GM23248 (cell line): ENCODE measurements around the gene STIM2. TPM values are rescaled to one million over a fixed set of nuclear protein-coding genes. Genes with fewer than 3 reads are reported as not detected.

Experiments used
- DNase-seq: peaks from one replicate; pipeline ENCODE4 v3.0.0-alpha.2; 2015
- H2AFZ ChIP-seq: fragments of 200-600 bp; sonication (generic); 2 replicates; pipeline ENCODE4 v1.6.1; 2016; ENCODE audit warnings: antibody characterized with exemption
- H3F3A ChIP-seq: fragments of 200-600 bp; sonication (generic); 2 replicates; pipeline ENCODE4 v1.6.1; 2016; ENCODE audit warnings: mild to moderate bottlenecking, antibody characterized with exemption, mixed run types; ENCODE audit not compliant: insufficient read depth
- H3K27ac ChIP-seq: fragments of 200-600 bp; sonication (generic); 2 replicates; pipeline ENCODE4 v1.5.1; 2016; ENCODE audit warnings: mild to moderate bottlenecking
- H3K27me3 ChIP-seq: fragments of 200-600 bp; sonication (generic); replicated peaks from 2 replicates; pipeline ENCODE4 v1.6.1; 2016; ENCODE audit warnings: mild to moderate bottlenecking; ENCODE audit not compliant: insufficient read depth
- H3K36me3 ChIP-seq: fragments of 200-600 bp; sonication (generic); 2 replicates; pipeline ENCODE4 v1.6.1; 2016; ENCODE audit warnings: low read depth, mild to moderate bottlenecking
- H3K4me1 ChIP-seq: fragments of 200-600 bp; sonication (generic); 2 replicates; pipeline ENCODE4 v1.6.1; 2016; ENCODE audit warnings: mild to moderate bottlenecking; ENCODE audit not compliant: insufficient read depth
- H3K4me2 ChIP-seq: fragments of 200-600 bp; sonication (generic); one replicate; pipeline ENCODE4 v1.6.1; 2016; ENCODE audit warnings: mild to moderate bottlenecking; ENCODE audit not compliant: unreplicated experiment
- H3K4me3 ChIP-seq: fragments of 200-600 bp; sonication (generic); 2 replicates; pipeline ENCODE4 v1.5.1; 2016; ENCODE audit warnings: mild to moderate bottlenecking
- H3K79me2 ChIP-seq: fragments of 200-600 bp; sonication (generic); 2 replicates; pipeline ENCODE4 v1.6.1; 2016; ENCODE audit warnings: mild to moderate bottlenecking; ENCODE audit not compliant: insufficient read depth
- H3K9ac ChIP-seq: fragments of 200-600 bp; sonication (generic); 2 replicates; pipeline ENCODE4 v1.6.1; 2016; ENCODE audit warnings: mild to moderate bottlenecking
- H3K9me2 ChIP-seq: fragments of 200-600 bp; sonication (generic); 2 replicates; pipeline ENCODE4 v1.6.1; 2016; ENCODE audit warnings: mixed run types, mild to moderate bottlenecking, moderate library complexity; ENCODE audit not compliant: insufficient read depth
- H3K9me3 ChIP-seq: fragments of 200-600 bp; sonication (generic); one replicate; pipeline ENCODE4 v1.6.1; 2017; ENCODE audit warnings: low read depth
- H4K20me1 ChIP-seq: fragments of 200-600 bp; sonication (generic); 2 replicates; pipeline ENCODE4 v1.6.0; 2016; ENCODE audit not compliant: insufficient read depth
- EZH2 ChIP-seq: fragments of 200-600 bp; sonication (generic); IDR thresholded peaks from 2 replicates; pipeline ENCODE4 v1.6.1; 2018; ENCODE audit warnings: antibody characterized with exemption, mild to moderate bottlenecking; ENCODE audit not compliant: insufficient read depth, poor library complexity, severe bottlenecking
- EZH2phosphoT487 ChIP-seq: fragments of 200-600 bp; sonication (generic); IDR thresholded peaks from 2 replicates; pipeline ENCODE4 v1.6.1; 2018; ENCODE audit warnings: antibody characterized with exemption, moderate library complexity, mild to moderate bottlenecking, low read depth; ENCODE audit not compliant: insufficient read depth
- WGBS, 2 experiments: methylation state at CpG; one replicate each; pipeline ENCODE4 v1.1.6; 2015 to 2017; ENCODE audit warnings: low lambda C conversion rate in 2 of 2, low coverage in 1 of 2; ENCODE audit errors: missing lambda C conversion rate in 2 of 2; 5-methylcytosine and 5-hydroxymethylcytosine counted together
- in situ Hi-C: fragments of 300-500 bp; cut with MboI; formaldehyde crosslinking; loops from 2 replicates; pipeline ENCODE4 v1.15.0; 2020
- polyA plus RNA-seq: library from polyadenylated mRNA; unstranded; fragments of >200 nt; fragmentation: Nextera tagmentation; extraction: Ambion mirVana; gene quantifications from 2 replicates; pipeline ENCODE4 v1.2.1, GENCODE V29; 2016
- total RNA-seq: library from RNA; depleted of rRNA; stranded (reverse); fragments of >200 nt; shearing (Covaris generic); gene quantifications from 2 replicates; pipeline ENCODE4 v1.2.3, GENCODE V29; 2014

Gene STIM2
- total and polyA plus RNA-seq, 2 experiments from 2014 or later: 10.8 to 13.8 TPM

GRCh38 chr4:26984896-26985295 lies 124.3 kb downstream of the STIM2 start:
- no peaks in the 10 kb centered on the region for H3K9me2 ChIP-seq

GRCh38 chr4:26985873-26986272 lies 125.2 kb downstream of the STIM2 start:
- no peak overlapping the region for H2AFZ ChIP-seq
- no peaks in the 10 kb centered on the region for H3F3A ChIP-seq
- 95 to 96% methylated on average over 3 of the region's 3 CpGs for WGBS, 2 experiments
- H3K9ac ChIP-seq: no peak overlapping the region
- no peaks in the 10 kb centered on the region for H3K9me2 ChIP-seq
- peaks cover 5% of the 10 kb centered on the region; the same call in 1 of the 2 replicates for H3K4me1 ChIP-seq
- no peak for DNase-seq
- H3K4me3 ChIP-seq: no peak overlapping the region
- no peaks in the 10 kb centered on the region for H4K20me1 ChIP-seq
- H3K27me3 ChIP-seq: no peaks in the 10 kb centered on the region
- H3K79me2 ChIP-seq: peaks cover 5% of the 10 kb centered on the region; the same call in 1 of the 2 replicates
- no peak overlapping the region for H3K27ac ChIP-seq
- in situ Hi-C loops: no loop called here
- TF ChIP-seq EZH2 (no peak), EZH2phosphoT487 (no peak)
- no peak overlapping the region for H3K4me2 ChIP-seq
- H3K9me3 ChIP-seq: peaks cover 6% of the 10 kb centered on the region
- H3K36me3 ChIP-seq: no peaks in the 10 kb centered on the region

More at GRCh38 chr4:26984896-26985295, 124.3 kb downstream of the STIM2 start:
- Histone ChIP-seq H3K9me3 (peaks cover 5% of the 10 kb centered on the region), H3K9ac (no peak overlapping the region), H3K27me3 (no peaks in the 10 kb centered on the region), H3K4me1 (peaks cover 5% of the 10 kb centered on the region; the same call in 1 of the 2 replicates), H3K4me3 (no peak overlapping the region), H4K20me1 (no peaks in the 10 kb centered on the region), H2AFZ (no peak overlapping the region), H3F3A (no peaks in the 10 kb centered on the region), H3K79me2 (peaks cover 5% of the 10 kb centered on the region; the same call in 1 of the 2 replicates), H3K36me3 (no peaks in the 10 kb centered on the region), H3K27ac (no peak overlapping the region), H3K4me2 (no peak overlapping the region)
- TF ChIP-seq EZH2phosphoT487 (no peak), EZH2 (no peak)
- in situ Hi-C loops: no loop called here
- WGBS, 2 experiments: 82 to 83% methylated on average over 3 of the region's 3 CpGs
- no peak for DNase-seq

- TF ChIP-seq EZH2phosphoT487 (no peak), EZH2 (no peak)
- no peaks in the 10 kb centered on the region for H4K20me1 ChIP-seq
- peaks cover 5% of the 10 kb centered on the region; the same call in 1 of the 2 replicates for H3K4me1 ChIP-seq
- no peaks in the 10 kb centered on the region for H3K27me3 ChIP-seq
- in situ Hi-C loops: no loop called here
- H3K79me2 ChIP-seq: peaks cover 5% of the 10 kb centered on the region; the same call in 1 of the 2 replicates
- H3K4me2 ChIP-seq: no peak overlapping the region
- no peak overlapping the region for H3K9ac ChIP-seq
- WGBS, 2 experiments: 94 to 100% methylated on average over 3 of the region's 3 CpGs
- H3K36me3 ChIP-seq: peaks cover 3% of the 10 kb centered on the region; the same call in 1 of the 2 replicates
- 0 out of 2 replicates have a peak, but pooled peaks cover 2% of the 10 kb centered on the region for H3F3A ChIP-seq
- no peak overlapping the region for H3K27ac ChIP-seq
- H2AFZ ChIP-seq: no peak overlapping the region
- H3K9me2 ChIP-seq: no peaks in the 10 kb centered on the region
- DNase-seq: no peak
- H3K9me3 ChIP-seq: peaks cover 6% of the 10 kb centered on the region
- H3K4me3 ChIP-seq: no peak overlapping the region
Observed at GRCh38 chr4:26987191-26987590, 126.5 kb downstream of the STIM2 start.

GRCh38 chr4:26991057-26991456 lies 130.4 kb downstream of the STIM2 start:
- peaks cover 13% of the 10 kb centered on the region for H3K4me1 ChIP-seq
- H3K79me2 ChIP-seq: no peaks in the 10 kb centered on the region
- TF ChIP-seq EZH2phosphoT487 (no peak), EZH2 (no peak)
- in situ Hi-C loops: no loop called here
- peaks cover 20% of the 10 kb centered on the region; the same call in 1 of the 2 replicates for H3F3A ChIP-seq
- no peak overlapping the region for H3K4me2 ChIP-seq
- H3K9me2 ChIP-seq: no peaks in the 10 kb centered on the region
- H3K27me3 ChIP-seq: no peaks in the 10 kb centered on the region
- H3K4me3 ChIP-seq: no peak overlapping the region
- WGBS, 2 experiments: 77 to 83% methylated on average over 3 of the region's 3 CpGs
- no peaks in the 10 kb centered on the region for H4K20me1 ChIP-seq
- H3K9me3 ChIP-seq: peaks cover 6% of the 10 kb centered on the region
- no peak overlapping the region for H3K9ac ChIP-seq
- H3K36me3 ChIP-seq: peaks cover 3% of the 10 kb centered on the region; the same call in 1 of the 2 replicates
- no peak for DNase-seq
- H3K27ac ChIP-seq: no peak overlapping the region
- H2AFZ ChIP-seq: no peak overlapping the region
